Inferior parietal cortex (tissue), 1 donor: ENCODE measurements around the gene CPEB2.

Experiments used
- DNase-seq: peaks from one replicate; pipeline ENCODE4 v3.0.0-alpha.2; 2016; ENCODE audit errors: extremely low spot score

Gene CPEB2

GRCh38 chr4:15010038-15010585, 7.8 kb downstream of the CPEB2 start:
- DNase-seq, result peak; percentile 5

GRCh38 chr4:15011166-15011565, 8.9 kb downstream of the CPEB2 start:
- no peak for DNase-seq

- DNase-seq, result peak; percentile 38
These were observed 9.9 kb downstream of the CPEB2 start for GRCh38 chr4:15012017-15012788.

GRCh38 chr4:15013585-15013984, 11.3 kb downstream of the CPEB2 start:
- DNase-seq, result no peak

GRCh38 chr4:15015170-15015569, 12.9 kb downstream of the CPEB2 start:
- no peak for DNase-seq

- DNase-seq, result no peak
These were observed 16.1 kb downstream of the CPEB2 start for GRCh38 chr4:15018361-15018760.

- no peak for DNase-seq
These were observed 18.4 kb downstream of the CPEB2 start for GRCh38 chr4:15020502-15021286.

- no peak for DNase-seq
These were observed 19.0 kb downstream of the CPEB2 start for GRCh38 chr4:15021311-15021710.

- no peak for DNase-seq
These were observed 19.7 kb downstream of the CPEB2 start for GRCh38 chr4:15021946-15022345.

- DNase-seq, result no peak
These were observed 22.1 kb downstream of the CPEB2 start for GRCh38 chr4:15024386-15024785.

- no peak for DNase-seq
These were observed 23.4 kb downstream of the CPEB2 start for GRCh38 chr4:15025693-15026092.

- no peak for DNase-seq
These were observed 25.7 kb downstream of the CPEB2 start for GRCh38 chr4:15027921-15028435.

GRCh38 chr4:15031197-15031596, 28.9 kb downstream of the CPEB2 start:
- DNase-seq, result no peak

- DNase-seq, result no peak
These were observed 29.9 kb downstream of the CPEB2 start for GRCh38 chr4:15031993-15032675.

GRCh38 chr4:15034071-15034764, 31.9 kb downstream of the CPEB2 start:
- DNase-seq, result no peak

- no peak for DNase-seq
These were observed 32.9 kb downstream of the CPEB2 start for GRCh38 chr4:15035159-15035558.

GRCh38 chr4:15037923-15038541, 35.8 kb downstream of the CPEB2 start:
- no peak for DNase-seq

- DNase-seq, result no peak
These were observed 38.7 kb downstream of the CPEB2 start for GRCh38 chr4:15040916-15041463.

GRCh38 chr4:15042529-15043167, 40.4 kb downstream of the CPEB2 start:
- no peak for DNase-seq

- DNase-seq, result peak; percentile 74
These were observed 40.9 kb downstream of the CPEB2 start for GRCh38 chr4:15043226-15043625.
